MM.1S (cell line): ENCODE data around the gene SEM1.

Experiments used
- DNase-seq: peaks from one replicate; pipeline ENCODE4 v3.0.0-alpha.2; 2015
- H2AFZ ChIP-seq: fragments of 300-600 bp; sonication (generic); 2 replicates; pipeline ENCODE4 v1.6.0; 2016; ENCODE audit warnings: antibody characterized with exemption, low read length
- H3F3A ChIP-seq: fragments of 300-600 bp; sonication (generic); 2 replicates; pipeline ENCODE4 v1.6.1; 2016; ENCODE audit warnings: mild to moderate bottlenecking, antibody characterized with exemption, low read length, moderate library complexity, mixed read lengths; ENCODE audit not compliant: insufficient read depth
- H3K27ac ChIP-seq: fragments of 300-600 bp; sonication (generic); 2 replicates; pipeline ENCODE4 v1.5.1; 2016; ENCODE audit warnings: mild to moderate bottlenecking, low read length
- H3K27me3 ChIP-seq: fragments of 300-600 bp; sonication (generic); replicated peaks from 2 replicates; pipeline ENCODE4 v1.6.0; 2016; ENCODE audit warnings: low read length; ENCODE audit not compliant: insufficient read depth
- H3K36me3 ChIP-seq: fragments of 300-600 bp; sonication (generic); replicated peaks from 2 replicates; pipeline ENCODE4 v1.6.1; 2016; ENCODE audit warnings: mild to moderate bottlenecking, low read length, mixed read lengths; ENCODE audit not compliant: insufficient read depth
- H3K4me1 ChIP-seq: fragments of 300-600 bp; sonication (generic); 2 replicates; pipeline ENCODE4 v1.6.1; 2016; ENCODE audit warnings: low read length, mixed read lengths
- H3K4me2 ChIP-seq: fragments of 300-600 bp; sonication (generic); 2 replicates; pipeline ENCODE4 v1.6.0; 2016; ENCODE audit warnings: low read depth, low read length
- H3K4me3 ChIP-seq: fragments of 300-600 bp; sonication (generic); 2 replicates; pipeline ENCODE4 v1.5.1; 2016; ENCODE audit warnings: low read length, mixed read lengths
- H3K79me2 ChIP-seq: fragments of 300-600 bp; sonication (generic); 2 replicates; pipeline ENCODE4 v1.6.1; 2016; ENCODE audit warnings: mixed run types, low read length, mixed read lengths
- H3K9ac ChIP-seq: fragments of 300-600 bp; sonication (generic); 2 replicates; pipeline ENCODE4 v1.6.1; 2016; ENCODE audit warnings: low read length, mixed read lengths
- H3K9me2 ChIP-seq: fragments of 300-600 bp; sonication (generic); replicated peaks from 2 replicates; pipeline ENCODE4 v1.6.1; 2016; ENCODE audit warnings: mild to moderate bottlenecking, low read length, mixed read lengths; ENCODE audit not compliant: insufficient read depth
- H3K9me3 ChIP-seq: fragments of 300-600 bp; sonication (generic); replicated peaks from 2 replicates; pipeline ENCODE4 v1.6.1; 2016; ENCODE audit warnings: mild to moderate bottlenecking, low read length, mixed read lengths; ENCODE audit not compliant: insufficient read depth
- H4K20me1 ChIP-seq: fragments of 300-600 bp; sonication (generic); 2 replicates; pipeline ENCODE4 v1.6.1; 2016; ENCODE audit warnings: mild to moderate bottlenecking, low read length, moderate library complexity, mixed read lengths; ENCODE audit not compliant: insufficient read depth
- CTCF ChIP-seq: fragments of 300-600 bp; sonication (generic); IDR thresholded peaks from 2 replicates; pipeline ENCODE4 v1.5.1; 2016; ENCODE audit warnings: antibody characterized with exemption, low read length, mixed read lengths
- EZH2 ChIP-seq: fragments of 300-600 bp; sonication (generic); optimal IDR thresholded peaks from 2 replicates; pipeline ENCODE3; 2017; ENCODE audit warnings: low read depth, mild to moderate bottlenecking, antibody characterized with exemption, low read length, mixed read lengths
- EZH2phosphoT487 ChIP-seq: fragments of 300-600 bp; sonication (generic); IDR thresholded peaks from 2 replicates; pipeline ENCODE4 v1.6.1; 2018; ENCODE audit warnings: antibody characterized with exemption, low read length

Gene SEM1

DNA sequence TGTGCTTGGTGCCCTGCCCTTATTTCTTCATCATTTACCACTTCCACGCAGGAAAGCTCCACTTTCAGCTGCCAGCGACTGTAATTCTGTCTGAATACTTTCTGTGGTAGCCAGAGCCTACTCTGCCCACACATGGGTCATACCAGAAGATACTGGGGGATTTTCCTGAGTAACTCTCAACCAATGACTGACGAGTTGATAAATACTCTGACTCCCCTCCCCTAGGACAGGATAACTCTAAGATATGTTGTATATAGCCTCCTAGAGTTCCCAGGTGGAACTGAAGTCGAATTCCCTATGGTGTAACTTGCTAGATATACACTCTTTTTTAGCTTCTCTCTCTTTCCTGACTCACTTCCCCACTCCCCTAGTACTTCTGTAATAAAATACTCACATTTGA lies 29.8 kb downstream of the SEM1 start:
- no peaks in the 10 kb centered on the region for H3K79me2 ChIP-seq
- H3K9me3 ChIP-seq = no peaks in the 10 kb centered on the region
- no peak overlapping the region for H3K4me3 ChIP-seq
- TF ChIP-seq EZH2 (no peak), CTCF (no peak), EZH2phosphoT487 (no peak)
- H3K4me2 ChIP-seq = no peak overlapping the region
- no peaks in the 10 kb centered on the region for H3F3A ChIP-seq
- DNase-seq = no peak
- H2AFZ ChIP-seq = no peak overlapping the region
- no peaks in the 10 kb centered on the region for H3K27me3 ChIP-seq
- H3K9me2 ChIP-seq = no peaks in the 10 kb centered on the region
- H4K20me1 ChIP-seq = no peaks in the 10 kb centered on the region
- no peak overlapping the region for H3K9ac ChIP-seq
- no peak overlapping the region for H3K27ac ChIP-seq
- H3K4me1 ChIP-seq = no peaks in the 10 kb centered on the region
- no peaks in the 10 kb centered on the region for H3K36me3 ChIP-seq

- Histone ChIP-seq H4K20me1 (no peaks in the 10 kb centered on the region), H3K9me2 (no peaks in the 10 kb centered on the region), H3K4me1 (no peaks in the 10 kb centered on the region), H2AFZ (no peak overlapping the region), H3K27me3 (no peaks in the 10 kb centered on the region), H3K4me3 (no peak overlapping the region), H3K9me3 (no peaks in the 10 kb centered on the region), H3K79me2 (no peaks in the 10 kb centered on the region), H3K4me2 (no peak overlapping the region), H3K27ac (no peak overlapping the region), H3K9ac (no peak overlapping the region), H3K36me3 (no peaks in the 10 kb centered on the region), H3F3A (no peaks in the 10 kb centered on the region)
- no peak for TF ChIP-seq CTCF
- DNase-seq = no peak
Measured at GRCh38 chr7:96676919-96677318, 32.7 kb downstream of the SEM1 start.

- no peak overlapping the region for H3K4me3 ChIP-seq
- no peaks in the 10 kb centered on the region for H3K79me2 ChIP-seq
- no peaks in the 10 kb centered on the region for H3K27me3 ChIP-seq
- H3K9me3 ChIP-seq = no peaks in the 10 kb centered on the region
- H3K9ac ChIP-seq = no peak overlapping the region
- H3K9me2 ChIP-seq = no peaks in the 10 kb centered on the region
- no peak overlapping the region for H3K27ac ChIP-seq
- no peaks in the 10 kb centered on the region for H4K20me1 ChIP-seq
- no peaks in the 10 kb centered on the region for H3K36me3 ChIP-seq
- H3F3A ChIP-seq = no peaks in the 10 kb centered on the region
- no peaks in the 10 kb centered on the region for H3K4me1 ChIP-seq
- no peak overlapping the region for H3K4me2 ChIP-seq
- no peak overlapping the region for H2AFZ ChIP-seq
- no peak for DNase-seq
- no peak for TF ChIP-seq EZH2phosphoT487
- no peak for TF ChIP-seq CTCF
- no peak for TF ChIP-seq EZH2
Measured at GRCh38 chr7:96675548-96675947, 34.1 kb downstream of the SEM1 start.

DNA sequence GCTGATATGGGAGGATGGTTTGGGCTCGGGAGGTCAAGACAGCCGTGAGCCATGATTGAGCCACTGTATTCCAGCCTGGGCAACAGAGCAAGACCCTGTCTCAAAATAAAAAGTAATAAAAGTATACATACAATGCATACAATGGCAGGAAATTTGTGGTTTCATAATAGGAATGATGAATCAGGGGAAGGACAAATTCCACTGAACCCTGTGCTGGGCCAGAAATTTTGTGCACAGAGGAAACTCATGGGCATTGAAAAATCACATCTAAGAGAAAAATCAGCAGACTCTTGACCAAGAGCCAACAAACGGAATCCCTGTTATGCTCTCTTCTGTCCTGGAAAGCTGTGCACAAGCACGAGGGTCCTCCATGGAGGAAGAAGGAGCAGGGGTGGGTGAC lies 35.1 kb downstream of the SEM1 start:
- Histone ChIP-seq H3K9ac (no peak overlapping the region), H3K4me1 (no peaks in the 10 kb centered on the region), H3F3A (no peaks in the 10 kb centered on the region), H4K20me1 (no peaks in the 10 kb centered on the region), H3K79me2 (no peaks in the 10 kb centered on the region), H3K27me3 (no peaks in the 10 kb centered on the region), H3K36me3 (no peaks in the 10 kb centered on the region), H3K4me3 (no peak overlapping the region), H3K27ac (no peak overlapping the region), H3K9me3 (no peaks in the 10 kb centered on the region), H2AFZ (no peak overlapping the region), H3K4me2 (no peak overlapping the region), H3K9me2 (no peaks in the 10 kb centered on the region)
- DNase-seq = no peak
- no peak for TF ChIP-seq EZH2
